NCI-H1930 (cell line): ENCODE results near the gene PRADC1.
"Not testable (repeated sequence)": the region's sequence is repeated elsewhere in the genome, so short reads cannot be mapped to it uniquely, and the experiment has no call there.

Source experiments
- DNase-seq, 2 experiments: peaks; one replicate each; lab custom pipeline; 2025; lab: John Stamatoyannopoulos, UW

Gene PRADC1

GRCh38 chr2:73233154-73233931 is at the start of gene PRADC1:
Gene PRADC1, minus strand, starts transcription at chr2:73233239. Its CDS starts 79 bp downstream, at chr2:73233160.
- DNase-seq: peak; percentile 98 to 99

GRCh38 chr2:73281244-73281643 is 48.2 kb upstream of the PRADC1 start:
- no peak for DNase-seq

GRCh38 chr2:73279852-73280251 is 46.8 kb upstream of the PRADC1 start:
- DNase-seq: no peak

GRCh38 chr2:73272270-73272669 is 39.2 kb upstream of the PRADC1 start:
- DNase-seq: no peak

GRCh38 chr2:73269686-73270465 is 36.8 kb upstream of the PRADC1 start:
- DNase-seq: no peak

GRCh38 chr2:73268830-73269685 is 36.0 kb upstream of the PRADC1 start:
- DNase-seq: peak; percentile 86 to 91

GRCh38 chr2:73268366-73268829 is 35.4 kb upstream of the PRADC1 start:
- no peak for DNase-seq

- no peak for DNase-seq
These were observed 34.0 kb upstream of the PRADC1 start for GRCh38 chr2:73267008-73267407.

- no peak for DNase-seq
These were observed 33.2 kb upstream of the PRADC1 start for GRCh38 chr2:73266061-73266901.

- DNase-seq: no peak
These were observed 32.4 kb upstream of the PRADC1 start for GRCh38 chr2:73265298-73266060.

GRCh38 chr2:73264783-73265182 is 31.7 kb upstream of the PRADC1 start:
- DNase-seq: no peak

- DNase-seq: no peak
These were observed 31.2 kb upstream of the PRADC1 start for GRCh38 chr2:73264332-73264606.

- no peak for DNase-seq
These were observed 30.7 kb upstream of the PRADC1 start for GRCh38 chr2:73263540-73264331.

GRCh38 chr2:73262691-73263429 is 29.8 kb upstream of the PRADC1 start:
- DNase-seq: not testable (repeated sequence)

GRCh38 chr2:73262108-73262651 is 29.1 kb upstream of the PRADC1 start:
- DNase-seq: no peak

GRCh38 chr2:73260338-73260984 is 27.4 kb upstream of the PRADC1 start:
- DNase-seq: no peak

- DNase-seq: no peak
These were observed 26.8 kb upstream of the PRADC1 start for GRCh38 chr2:73259704-73260337.

GRCh38 chr2:73259276-73259675 is 26.2 kb upstream of the PRADC1 start:
- no peak for DNase-seq
